Endothelial cell of umbilical vein (primary cell): ENCODE data around the gene GLUL. TPM values are rescaled to one million over a fixed set of nuclear protein-coding genes. Genes with fewer than 3 reads are reported as not detected.

Experiments used
- BruUV-seq: library from RNA; stranded (reverse); fragments of 400-500 nt; replicated peaks from 2 replicates; lab custom pipeline; 2021; lab: Mats Ljungman, UMichigan
- CTCF ChIA-PET: fragments of 300-600, 350-600 bp; sonication (Branson Sonifier 250); formaldehyde crosslinking; loops from one replicate; lab custom pipeline; 2021; ENCODE audit warnings: antibody characterized with exemption, inconsistent platforms; lab: Charles Lee
- POLR2A ChIA-PET: fragments of 300-600, 350-600 bp; sonication (Branson Sonifier 250); formaldehyde crosslinking; loops from one replicate; lab custom pipeline; 2021; ENCODE audit warnings: antibody characterized with exemption, inconsistent platforms; lab: Charles Lee
- DNase-seq: peaks from one replicate; pipeline ENCODE4 v3.0.0-alpha.2; 2011; ENCODE audit warnings: low read depth, low spot score
- FAIRE-seq: peaks from 2 replicates; lab custom pipeline; 2011; peaks lifted over from hg19 to GRCh38; lab: Jason Lieb, UNC
- H2AFZ ChIP-seq: 2 replicates; pipeline ENCODE4 v1.6.0; 2012; ENCODE audit warnings: low read depth, low read length, control low read depth, inconsistent platforms
- H3K27ac ChIP-seq: 2 replicates; pipeline ENCODE4 v1.5.1; 2011; ENCODE audit warnings: low read depth, mild to moderate bottlenecking, control low read depth, low read length, moderate library complexity; ENCODE audit not compliant: insufficient read depth
- H3K27me3 ChIP-seq, 2 experiments: 2 replicates each; pipeline versions ENCODE4 v1.6.0 to v1.6.1; 2011; ENCODE audit warnings: low read length in 2 of 2, mixed read lengths in 1 of 2; ENCODE audit not compliant: control insufficient read depth in 2 of 2, insufficient read depth in 2 of 2
- H3K36me3 ChIP-seq, 2 experiments: 2 replicates in 1 of 2; 3 replicates in 1 of 2; pipeline ENCODE4 v1.5.1; 2011; ENCODE audit warnings: low read length in 2 of 2, mild to moderate bottlenecking in 1 of 2, moderate library complexity in 1 of 2; ENCODE audit not compliant: control insufficient read depth in 2 of 2, insufficient read depth in 2 of 2; ENCODE audit errors: extremely low read depth in 1 of 2
- H3K4me1 ChIP-seq: 3 replicates; pipeline ENCODE4 v1.5.1; 2011; ENCODE audit warnings: mild to moderate bottlenecking, low read length; ENCODE audit not compliant: control insufficient read depth, insufficient read depth; ENCODE audit errors: extremely low read depth
- H3K4me2 ChIP-seq: 2 replicates; pipeline ENCODE4 v1.6.1; 2011; ENCODE audit warnings: low read length, control low read depth, mixed read lengths; ENCODE audit not compliant: insufficient read depth
- H3K4me3 ChIP-seq, 3 experiments: fragments of 200-600 bp in 1 of 3; sonication (generic), shearing (Covaris generic) in 1 of 3; replicated peaks in 1 of 3; 2 replicates each; pipeline ENCODE4 v1.5.1; 2011 to 2016; ENCODE audit warnings: control low read depth in 3 of 3, low read length in 3 of 3, mild to moderate bottlenecking in 2 of 3, inconsistent platforms in 1 of 3, low read depth in 1 of 3, moderate library complexity in 1 of 3; ENCODE audit not compliant: insufficient read depth in 1 of 3
- H3K79me2 ChIP-seq: 2 replicates; pipeline ENCODE4 v1.6.0; 2012; ENCODE audit warnings: low read length, inconsistent platforms; ENCODE audit not compliant: control insufficient read depth, insufficient read depth
- H3K9ac ChIP-seq: replicated peaks from 2 replicates; pipeline ENCODE3; 2011; ENCODE audit warnings: low read length, control low read depth; ENCODE audit not compliant: insufficient read depth; ENCODE audit errors: extremely low read depth
- H3K9me1 ChIP-seq: replicated peaks from 3 replicates; pipeline ENCODE4 v1.6.0; 2011; ENCODE audit warnings: mild to moderate bottlenecking, low read length; ENCODE audit not compliant: control insufficient read depth, insufficient read depth; ENCODE audit errors: extremely low read depth
- H3K9me3 ChIP-seq: replicated peaks from 2 replicates; pipeline ENCODE4 v1.5.1; 2012; ENCODE audit warnings: low read length, inconsistent platforms; ENCODE audit not compliant: control insufficient read depth, insufficient read depth
- H4K20me1 ChIP-seq: replicated peaks from 2 replicates; pipeline ENCODE3; 2011; ENCODE audit warnings: mild to moderate bottlenecking, low read length; ENCODE audit not compliant: control insufficient read depth, insufficient read depth; ENCODE audit errors: extremely low read depth
- CTCF ChIP-seq, 2 donors: IDR thresholded peaks; 1 replicate in 1 of 2; 2 replicates in 1 of 2; pipeline ENCODE4 v1.5.1; 2011; ENCODE audit warnings: low read length in 2 of 2, mild to moderate bottlenecking in 2 of 2, moderate library complexity in 2 of 2, control low read depth in 1 of 2, inconsistent platforms in 1 of 2, low read depth in 1 of 2; ENCODE audit not compliant: insufficient read depth in 1 of 2; ENCODE audit errors: extremely low read depth in 1 of 2
- EZH2 ChIP-seq: IDR thresholded peaks from 2 replicates; pipeline ENCODE4 v1.6.1; 2012; ENCODE audit warnings: borderline replicate concordance, low read depth, mild to moderate bottlenecking, moderate library complexity, low read length, inconsistent platforms; ENCODE audit not compliant: severe bottlenecking
- FOS ChIP-seq: IDR thresholded peaks from 2 replicates; pipeline ENCODE4 v1.6.1; 2011; ENCODE audit warnings: mild to moderate bottlenecking, low read length, moderate library complexity, borderline replicate concordance; ENCODE audit not compliant: insufficient read depth
- GATA2 ChIP-seq: IDR thresholded peaks from 2 replicates; pipeline ENCODE4 v1.7.0; 2011; ENCODE audit warnings: low read depth, mild to moderate bottlenecking, moderate library complexity, mixed read lengths, low read length; ENCODE audit not compliant: insufficient read length, insufficient read depth
- JUN ChIP-seq: IDR thresholded peaks from 2 replicates; pipeline ENCODE4 v1.6.1; 2011; ENCODE audit warnings: borderline replicate concordance, low read depth; ENCODE audit not compliant: insufficient read length, insufficient read depth
- MAX ChIP-seq: IDR thresholded peaks from 2 replicates; pipeline ENCODE4 v1.6.1; 2011; ENCODE audit not compliant: insufficient read depth, insufficient read length
- MYC ChIP-seq: IDR thresholded peaks from one replicate; pipeline ENCODE4 v1.6.1; 2011; ENCODE audit warnings: mild to moderate bottlenecking, low read depth, low read length
- POLR2A ChIP-seq: IDR thresholded peaks from 2 replicates; pipeline ENCODE4 v1.6.1; 2012; ENCODE audit warnings: low read depth, mild to moderate bottlenecking, control low read depth, low read length
- POLR2AphosphoS5 ChIP-seq: IDR thresholded peaks from 2 replicates; pipeline ENCODE4 v1.6.1; 2012; ENCODE audit warnings: low read depth, mild to moderate bottlenecking, control low read depth, low read length, moderate library complexity; ENCODE audit not compliant: insufficient read depth
- dilution Hi-C: fragments of 300-500 bp; cut with MboI; formaldehyde crosslinking; loops from one replicate; pipeline ENCODE4 v1.15.0; 2019; ENCODE audit warnings: low sequenced_read_pairs; ENCODE audit not compliant: extremely low pct_ligation_motif_present
- intact Hi-C: fragments of 100-400 bp; cut with micrococcal nuclease; formaldehyde crosslinking; loops from one replicate; pipeline ENCODE4 v1.10.0; 2022
- polyA plus RNA-seq, 4 experiments: library from polyadenylated mRNA; depleted of rRNA in 3 of 4; stranded (reverse) in 3 of 4; unstranded in 1 of 4; fragments of >200 nt; gene quantifications; 2 replicates each; pipeline versions ENCODE4 v1.2.1 to v1.2.3, GENCODE V29; 2011 to 2012; ENCODE audit warnings: missing spikeins in 1 of 4
- total RNA-seq: library from RNA; stranded (reverse); gene quantifications from 2 replicates; pipeline ENCODE4 v1.2.3, GENCODE V29; 2021

GLUL gene
- total and polyA plus RNA-seq, 2 donors (not counting 3 experiments of a cell fraction or from before 2014, with no cell fraction given) = 172 to 187 TPM

- Histone ChIP-seq H3K9ac (no peak overlapping the region), H3K36me3 (peaks cover 30 to 45% of the 10 kb centered on the region in 2 experiments), H3K4me3 (no peak overlapping the region), H3K9me1 (no peaks in the 10 kb centered on the region), H2AFZ (no peak overlapping the region), H3K4me1 (no peaks in the 10 kb centered on the region), H3K27me3 (no peaks in the 10 kb centered on the region), H3K79me2 (peaks cover 11% of the 10 kb centered on the region), H4K20me1 (peaks cover 2% of the 10 kb centered on the region), H3K9me3 (no peaks in the 10 kb centered on the region), H3K4me2 (no peak overlapping the region), H3K27ac (no peak overlapping the region)
- dilution Hi-C loops (no loop called here), intact Hi-C loops (no loop called here)
- ChIA-PET CTCF (interaction anchor here (2.0 kb wide), 1 partner anchor 240 kb away, joined by 7 read pairs; no protein-coding TSS in a partner anchor), POLR2A (no interaction called here)
- TF ChIP-seq POLR2A (no peak), CTCF (IDR thresholded peaks at IDR 0.05; ENCODE audit: extremely low read depth in 1 of 2, insufficient read depth in 1 of 2, low read depth in 1 of 2, low read length in 2 of 2) (no peak), GATA2 (no peak), JUN (no peak), FOS (no peak), MYC (no peak), EZH2 (no peak), POLR2AphosphoS5 (no peak), MAX (no peak)
- FAIRE-seq = no peak
- no peak for DNase-seq
- BruUV-seq = TSS peak; percentile 2
Observed at GRCh38 chr1:182383037-182383661, 8.4 kb downstream of the GLUL start.
